K562 (cell line): Measurements from ENCODE around the gene IRS4. TPM values are rescaled to one million over a fixed set of nuclear protein-coding genes. Genes with fewer than 3 reads are reported as not detected.

Experiments
- ATAC-seq: fragments of 200-7000 bp; cut with Tn5 transposase; 3 replicates; pipeline ENCODE4 v1.9.1; 2020; ENCODE audit warnings: moderate library complexity
- Bru-seq: library from RNA; stranded (reverse); fragments of 400-500 nt; gene quantifications from one replicate; lab custom pipeline; 2021; lab: Mats Ljungman, UMichigan
- BruChase-seq, 2 experiments: library from RNA; stranded (reverse); fragments of 400-500 nt; gene quantifications; one replicate each; lab custom pipeline; 2021; lab: Mats Ljungman, UMichigan
- BruUV-seq: library from RNA; stranded (reverse); fragments of 400-500 nt; replicated peaks from 2 replicates; lab custom pipeline; 2021; lab: Mats Ljungman, UMichigan
- CTCF ChIA-PET: fragments of 300-600 bp; formaldehyde crosslinking; extraction: SDS; loops from one replicate; lab custom pipeline; 2021; ENCODE audit warnings: low intra/inter-chr PET ratio; lab: Yijun Ruan, JAX
- POLR2A ChIA-PET: fragments of 300-600, 350-650 bp; sonication (Branson Sonifier 250); formaldehyde crosslinking; extraction: SDS; loops from one replicate; lab custom pipeline; 2021; ENCODE audit warnings: antibody characterized with exemption, inconsistent platforms; lab: Yijun Ruan, JAX
- DNase-seq, 4 experiments: peaks; one replicate each; pipeline versions ENCODE4 v3.0.0 to v3.0.0-alpha.2; 2011 to 2018; ENCODE audit warnings: low spot score in 3 of 4, mixed read lengths in 3 of 4; ENCODE audit errors: extremely low read depth in 1 of 4
- FAIRE-seq: peaks from 2 replicates; lab custom pipeline; 2011; peaks lifted over from hg19 to GRCh38; lab: Jason Lieb, UNC
- H2AFZ ChIP-seq: 2 replicates; pipeline ENCODE4 v1.6.0; 2011; ENCODE audit warnings: low read depth, low read length, control low read depth, inconsistent platforms
- H3K27ac ChIP-seq: fragments of 200-600 bp; 3 replicates; pipeline ENCODE4 v1.8.0; 2011; ENCODE audit warnings: low read depth, mild to moderate bottlenecking, control low read depth, inconsistent platforms, low read length, moderate library complexity, mixed read lengths; ENCODE audit errors: extremely low read depth
- H3K27me3 ChIP-seq, 2 experiments: fragments of 300-600 bp in 1 of 2; 2 replicates in 1 of 2; 3 replicates in 1 of 2; pipeline versions ENCODE4 v1.6.0 to v1.8.0; 2011; ENCODE audit warnings: inconsistent platforms in 2 of 2, low read length in 2 of 2, mild to moderate bottlenecking in 1 of 2, mixed read lengths in 1 of 2, moderate library complexity in 1 of 2; ENCODE audit not compliant: control insufficient read depth in 2 of 2, insufficient read depth in 2 of 2
- H3K36me3 ChIP-seq: fragments of 300-600 bp; 3 replicates; pipeline ENCODE4 v1.8.0; 2011; ENCODE audit warnings: mild to moderate bottlenecking, low read length, inconsistent platforms; ENCODE audit not compliant: control insufficient read depth, insufficient read depth
- H3K4me1 ChIP-seq, 2 experiments: fragments of 200-600 bp in 1 of 2; replicated peaks in 1 of 2; 2 replicates in 1 of 2; 3 replicates in 1 of 2; pipeline versions ENCODE4 v1.5.1 to v1.8.0; 2011; ENCODE audit warnings: inconsistent platforms in 2 of 2, low read length in 2 of 2, mild to moderate bottlenecking in 1 of 2, mixed read lengths in 1 of 2, moderate library complexity in 1 of 2; ENCODE audit not compliant: control insufficient read depth in 2 of 2, insufficient read depth in 2 of 2
- H3K4me2 ChIP-seq: 2 replicates; pipeline ENCODE4 v1.6.1; 2011; ENCODE audit warnings: low read length, control low read depth, inconsistent platforms, mixed read lengths; ENCODE audit not compliant: insufficient read depth
- H3K4me3 ChIP-seq: fragments of 200-600 bp; sonication (generic), shearing (Covaris generic); 2 replicates; pipeline ENCODE4 v1.5.1; 2016; ENCODE audit warnings: control low read depth, inconsistent platforms
- H3K79me2 ChIP-seq: fragments of 200-600 bp; 3 replicates; pipeline ENCODE4 v1.8.0; 2011; ENCODE audit warnings: low read length, inconsistent platforms; ENCODE audit not compliant: control insufficient read depth, insufficient read depth
- H3K9ac ChIP-seq, 2 experiments: 2 replicates each; pipeline versions ENCODE4 v1.6.0 to v1.6.1; 2011; ENCODE audit warnings: low read depth in 2 of 2, low read length in 2 of 2, control low read depth in 1 of 2, inconsistent platforms in 1 of 2, mild to moderate bottlenecking in 1 of 2, mixed read lengths in 1 of 2; ENCODE audit not compliant: insufficient read depth in 1 of 2
- H3K9me1 ChIP-seq: one replicate; pipeline ENCODE4 v1.6.0; 2011; ENCODE audit warnings: inconsistent platforms, mild to moderate bottlenecking, low read length, moderate library complexity; ENCODE audit not compliant: control insufficient read depth, insufficient read depth
- H3K9me3 ChIP-seq: replicated peaks from 2 replicates; pipeline ENCODE4 v1.5.1; 2011; ENCODE audit warnings: low read depth, low read length, inconsistent platforms; ENCODE audit not compliant: control insufficient read depth, insufficient read depth
- H4K20me1 ChIP-seq: replicated peaks from 2 replicates; pipeline ENCODE4 v1.6.1; 2011; ENCODE audit warnings: low read length, inconsistent platforms, mixed read lengths; ENCODE audit not compliant: control insufficient read depth, insufficient read depth
- KAT8 ChIP-seq: fragments of 450-650 bp; IDR thresholded peaks from 2 replicates; pipeline ENCODE4 v1.6.1; 2016; ENCODE audit warnings: low read depth, mild to moderate bottlenecking
- WGBS: fragments of 100-300 bp; shearing (Covaris generic); methylation state at CpG from one replicate; pipeline ENCODE4 v1.1.6; 2016; ENCODE audit warnings: low coverage, mixed read lengths; ENCODE audit not compliant: insufficient coverage; ENCODE audit errors: missing lambda C conversion rate; 5-methylcytosine and 5-hydroxymethylcytosine counted together
- in situ Hi-C: fragments of 300-500 bp; cut with MboI; formaldehyde crosslinking; loops from 4 replicates; pipeline ENCODE4 v1.15.0; 2018; ENCODE audit warnings: inconsistent platforms, mixed read lengths
- intact Hi-C: fragments of 100-400 bp; cut with micrococcal nuclease; formaldehyde crosslinking; loops from 2 replicates; pipeline ENCODE4 v1.14.2; 2022
- long read RNA-seq, 3 experiments: library from polyadenylated mRNA in 2 of 3; library from RNA in 1 of 3; unstranded in 2 of 3; stranded (forward) in 1 of 3; transcript quantifications; one replicate each; pipeline ENCODE4 v2.0.0, GENCODE V29; 2019 to 2022
- polyA minus RNA-seq, 3 experiments: library from RNA; depleted of rRNA, polyadenylated mRNA; stranded (reverse); fragments of >200 nt; gene quantifications; 2 replicates each; pipeline ENCODE4 v1.2.3, GENCODE V29; 2011
- polyA plus RNA-seq, 8 experiments: library from polyadenylated mRNA; depleted of rRNA in 4 of 8; stranded (reverse) in 5 of 8; unstranded in 3 of 8; fragments of >200 nt; fragmentation: Nextera tagmentation in 2 of 8; fragmentation: Illumina TruSeq in 1 of 8; extraction: Ambion mirVana in 2 of 8; extraction: Trizol in 1 of 8; gene quantifications; 2 replicates each; pipeline versions ENCODE4 v1.2.1 to v1.2.3, GENCODE V29; 2011 to 2014; ENCODE audit warnings: inconsistent platforms in 1 of 8, missing spikeins in 1 of 8
- total RNA-seq, 7 experiments: library from RNA; depleted of rRNA in 6 of 7; stranded (reverse); fragments of >200 nt in 6 of 7; fragmentation: Illumina TruSeq in 2 of 7; extraction: Trizol in 2 of 7; gene quantifications; 2 replicates each; pipeline versions ENCODE4 v1.2.1 to v1.2.3, GENCODE V29; 2011 to 2021; ENCODE audit warnings: low replicate concordance in 1 of 7
- TF ChIP-seq, protein P1 (sequence below): fragments of 250-450 bp; sonication (Bioruptor Pico); IDR thresholded peaks from 2 replicates; pipeline ENCODE4 v1.8.0; 2021; ENCODE audit warnings: moderate library complexity, mild to moderate bottlenecking, inconsistent platforms
- TF ChIP-seq, protein P2 (sequence below): fragments of 450-650 bp; IDR thresholded peaks from 2 replicates; pipeline ENCODE4 v1.6.1; 2018; ENCODE audit not compliant: partially characterized antibody

Gene IRS4
- total RNA-seq (2011; cell fraction: chromatin; rRNA removed; ENCODE audit: low replicate concordance) = not detected in 2 replicates
- total RNA-seq (2011; cell fraction: nucleolus; rRNA removed) = not detected in 2 replicates
- total RNA-seq (2011; cell fraction: nucleoplasm; rRNA removed) = not detected in 2 replicates
- total RNA-seq (2014; rRNA removed) (not detected in 2 replicates), total RNA-seq (2014; rRNA removed; fragmentation: Illumina TruSeq; extraction: Trizol) (not detected in 2 replicates), total RNA-seq (2015; rRNA removed; fragmentation: Illumina TruSeq; extraction: Trizol) (not detected in 2 replicates), total RNA-seq (2021) (not detected in 2 replicates), polyA plus RNA-seq (2011; rRNA removed) (not detected in 2 replicates), polyA plus RNA-seq (2014; fragmentation: Illumina TruSeq; extraction: Trizol) (not detected in 2 replicates), polyA plus RNA-seq (2014; fragmentation: Nextera tagmentation; extraction: Ambion mirVana) (not detected), polyA plus RNA-seq (2014; rRNA removed) (not detected in 2 replicates), polyA minus RNA-seq (2011; rRNA and poly(A)+ RNA removed) (not detected in 2 replicates), Bru-seq, nascent RNA (not detected), BruChase-seq, experiment 1, labeled RNA remaining after a 2-hour chase (not detected), BruChase-seq, experiment 2, labeled RNA remaining after a 6-hour chase (not detected)
- not detected in 2 replicates for polyA plus RNA-seq (2011; cell fraction: cytosol; rRNA removed)
- not detected in 2 replicates for polyA plus RNA-seq (2011; cell fraction: nucleus; rRNA removed)
- not detected in 2 replicates for polyA plus RNA-seq (2012)
- not detected in 2 replicates for polyA minus RNA-seq (2011; cell fraction: cytosol; rRNA and poly(A)+ RNA removed)
- polyA minus RNA-seq (2011; cell fraction: nucleus; rRNA and poly(A)+ RNA removed) = not detected in 2 replicates
- long read RNA-seq, experiment 1 = 0 reads
- long read RNA-seq, experiment 2 = 0 reads
- long read RNA-seq, experiment 3 = 0 reads

DNA sequence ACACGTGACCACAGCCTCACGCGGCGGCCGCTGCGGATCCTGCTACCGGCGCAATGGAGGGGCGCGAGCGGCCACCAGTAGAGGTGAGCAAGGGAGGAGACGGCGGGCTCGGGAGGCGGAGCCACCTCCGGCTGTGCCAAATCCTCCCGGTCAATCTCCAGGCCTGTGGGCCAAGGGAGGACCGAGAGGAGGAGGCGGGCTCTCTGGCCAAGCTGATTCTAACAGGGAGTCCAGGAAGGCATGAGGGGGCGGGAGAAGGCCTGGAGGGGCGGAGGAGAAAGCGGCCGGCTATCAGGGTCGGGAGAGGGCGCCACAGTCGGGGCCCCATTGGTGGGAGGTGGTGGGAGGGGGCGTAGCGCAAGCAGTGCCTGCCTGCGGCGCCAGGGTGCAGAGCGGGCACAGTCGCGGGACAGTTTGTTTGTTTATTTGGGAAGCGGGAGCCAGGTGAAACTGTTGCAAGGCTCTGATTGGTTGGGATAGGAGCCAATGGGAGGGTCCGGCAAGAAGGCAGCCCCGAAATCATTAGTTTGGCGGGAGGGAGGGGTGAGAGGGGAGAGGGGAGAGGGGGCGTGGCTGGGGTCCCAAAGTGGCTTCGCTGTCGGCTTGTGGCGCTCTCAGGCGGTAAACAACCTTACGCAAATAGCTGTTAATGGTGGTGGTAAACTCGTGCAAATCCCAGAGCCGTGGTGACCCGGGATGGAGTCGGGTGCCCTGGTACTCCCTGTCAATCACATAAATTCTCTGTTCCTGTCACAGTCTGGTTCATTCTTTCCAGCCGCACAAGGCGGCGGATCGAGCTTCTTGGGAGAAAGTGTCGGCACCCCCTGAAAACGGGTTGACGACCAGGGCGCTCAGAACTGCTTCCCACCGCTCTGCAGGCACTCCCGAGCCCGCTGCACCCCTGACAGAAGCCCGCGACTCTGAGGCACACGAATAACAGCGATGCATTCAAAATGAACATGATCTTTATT is at the start of gene IRS4:
IRS4 (minus strand) TSS at position 55 of the 971 bp plus-strand sequence.
- Histone ChIP-seq H3K27ac (no peak within 1 kb of the TSS), H4K20me1 (no peaks in the 10 kb centered on the region), H3K4me1 (peaks cover 0 to 13% of the 10 kb centered on the region in 2 experiments; a peak in 2 of 5 replicates), H3K9me1 (no peaks in the 10 kb centered on the region)
- POLR2A ChIA-PET = no interaction called here
- BruUV-seq = no TSS peak
- TF ChIP-seq KAT8 = no peak
- TF ChIP-seq, protein P1, sequence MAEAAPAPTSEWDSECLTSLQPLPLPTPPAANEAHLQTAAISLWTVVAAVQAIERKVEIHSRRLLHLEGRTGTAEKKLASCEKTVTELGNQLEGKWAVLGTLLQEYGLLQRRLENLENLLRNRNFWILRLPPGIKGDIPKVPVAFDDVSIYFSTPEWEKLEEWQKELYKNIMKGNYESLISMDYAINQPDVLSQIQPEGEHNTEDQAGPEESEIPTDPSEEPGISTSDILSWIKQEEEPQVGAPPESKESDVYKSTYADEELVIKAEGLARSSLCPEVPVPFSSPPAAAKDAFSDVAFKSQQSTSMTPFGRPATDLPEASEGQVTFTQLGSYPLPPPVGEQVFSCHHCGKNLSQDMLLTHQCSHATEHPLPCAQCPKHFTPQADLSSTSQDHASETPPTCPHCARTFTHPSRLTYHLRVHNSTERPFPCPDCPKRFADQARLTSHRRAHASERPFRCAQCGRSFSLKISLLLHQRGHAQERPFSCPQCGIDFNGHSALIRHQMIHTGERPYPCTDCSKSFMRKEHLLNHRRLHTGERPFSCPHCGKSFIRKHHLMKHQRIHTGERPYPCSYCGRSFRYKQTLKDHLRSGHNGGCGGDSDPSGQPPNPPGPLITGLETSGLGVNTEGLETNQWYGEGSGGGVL (CRISPR knock-in tag) = no peak
- TF ChIP-seq, protein P2, sequence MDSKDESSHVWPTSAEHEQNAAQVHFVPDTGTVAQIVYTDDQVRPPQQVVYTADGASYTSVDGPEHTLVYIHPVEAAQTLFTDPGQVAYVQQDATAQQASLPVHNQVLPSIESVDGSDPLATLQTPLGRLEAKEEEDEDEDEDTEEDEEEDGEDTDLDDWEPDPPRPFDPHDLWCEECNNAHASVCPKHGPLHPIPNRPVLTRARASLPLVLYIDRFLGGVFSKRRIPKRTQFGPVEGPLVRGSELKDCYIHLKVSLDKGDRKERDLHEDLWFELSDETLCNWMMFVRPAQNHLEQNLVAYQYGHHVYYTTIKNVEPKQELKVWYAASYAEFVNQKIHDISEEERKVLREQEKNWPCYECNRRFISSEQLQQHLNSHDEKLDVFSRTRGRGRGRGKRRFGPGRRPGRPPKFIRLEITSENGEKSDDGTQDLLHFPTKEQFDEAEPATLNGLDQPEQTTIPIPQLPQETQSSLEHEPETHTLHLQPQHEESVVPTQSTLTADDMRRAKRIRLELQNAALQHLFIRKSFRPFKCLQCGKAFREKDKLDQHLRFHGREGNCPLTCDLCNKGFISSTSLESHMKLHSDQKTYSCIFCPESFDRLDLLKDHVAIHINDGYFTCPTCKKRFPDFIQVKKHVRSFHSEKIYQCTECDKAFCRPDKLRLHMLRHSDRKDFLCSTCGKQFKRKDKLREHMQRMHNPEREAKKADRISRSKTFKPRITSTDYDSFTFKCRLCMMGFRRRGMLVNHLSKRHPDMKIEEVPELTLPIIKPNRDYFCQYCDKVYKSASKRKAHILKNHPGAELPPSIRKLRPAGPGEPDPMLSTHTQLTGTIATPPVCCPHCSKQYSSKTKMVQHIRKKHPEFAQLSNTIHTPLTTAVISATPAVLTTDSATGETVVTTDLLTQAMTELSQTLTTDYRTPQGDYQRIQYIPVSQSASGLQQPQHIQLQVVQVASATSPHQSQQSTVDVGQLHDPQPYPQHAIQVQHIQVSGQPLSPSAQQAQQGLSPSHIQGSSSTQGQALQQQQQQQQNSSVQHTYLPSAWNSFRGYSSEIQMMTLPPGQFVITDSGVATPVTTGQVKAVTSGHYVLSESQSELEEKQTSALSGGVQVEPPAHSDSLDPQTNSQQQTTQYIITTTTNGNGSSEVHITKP = no peak
- TF ChIP-seq, all 486 proteins: peak for 0
- intact Hi-C loops (no loop called here), in situ Hi-C loops (no loop called here)
- Histone ChIP-seq H3K27me3 (peaks cover 0 to 19% of the 10 kb centered on the region in 2 experiments; a peak in 2 of 5 replicates), H3K4me2 (no peak within 1 kb of the TSS), H3K9me3 (no peaks in the 10 kb centered on the region), H3K9ac (no peak within 1 kb of the TSS), H3K4me3 (no peak within 1 kb of the TSS), H2AFZ (no peak within 1 kb of the TSS), H3K79me2 (no peaks in the 10 kb centered on the region), H3K36me3 (no peaks in the 10 kb centered on the region)
- CTCF ChIA-PET = no interaction called here
- FAIRE-seq (no peak), ATAC-seq (no peak), DNase-seq (no peak)
- 10% methylated on average over 22 of the region's 62 CpGs for WGBS
